DMS53 treated with DMSO at 0.1 percent for 48 hours (cell line): ENCODE results near the gene RPS17.

Source experiments
- DNase-seq: peaks from one replicate; lab custom pipeline; 2025; ENCODE audit not compliant: unreplicated experiment; lab: John Stamatoyannopoulos, UW

The RPS17 gene

DNA sequence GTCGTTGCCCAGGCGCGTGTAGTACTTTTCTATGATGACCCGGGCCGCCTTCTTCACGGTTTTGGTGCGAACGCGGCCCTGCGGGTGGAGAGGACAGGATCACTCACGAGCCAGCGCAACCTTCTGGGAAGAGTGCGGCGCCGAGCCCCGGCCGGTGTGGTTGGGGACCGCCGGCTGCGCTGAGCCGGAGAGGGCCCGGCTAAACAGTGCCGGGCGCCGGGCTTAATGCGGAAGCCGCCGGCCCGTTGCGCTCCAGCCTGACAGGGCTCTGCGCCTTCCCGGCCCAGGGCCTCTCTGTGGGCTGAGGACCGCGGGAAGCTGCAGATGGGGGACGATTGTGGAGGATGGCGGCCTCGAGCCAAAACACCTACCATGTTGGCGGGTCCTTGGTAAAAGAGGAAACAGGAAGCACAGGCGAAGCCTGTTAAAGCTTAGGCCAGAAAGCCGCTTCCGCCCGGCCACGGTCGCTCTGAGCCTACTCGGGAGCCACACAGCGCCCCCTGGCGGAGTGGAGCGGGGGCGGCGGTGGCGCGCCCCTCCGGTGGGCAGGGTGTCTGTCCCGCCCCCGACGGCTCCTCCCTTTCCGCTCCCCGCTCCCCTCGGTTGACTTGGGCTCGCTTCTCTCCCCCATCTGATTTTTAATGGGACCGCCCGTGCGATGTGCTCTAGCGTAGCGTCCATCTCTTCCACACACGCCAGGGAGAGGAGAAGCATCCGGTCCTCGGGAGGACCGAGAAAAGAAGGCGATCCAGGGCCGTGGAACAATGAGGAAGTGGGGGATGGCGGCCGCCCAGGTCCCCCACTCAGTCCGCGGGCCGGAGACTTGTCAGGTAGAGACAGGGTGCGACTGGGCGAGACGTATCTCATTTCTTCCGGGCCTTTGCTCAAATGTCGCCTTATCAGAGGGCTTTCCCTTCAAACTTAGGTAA is at the start of gene RPS17:
Gene RPS17, minus strand, starts transcription at position 403 of the 929 bp plus-strand sequence. Its CDS starts 29 bp downstream, at position 374.
- DNase-seq = no peak

- no peak for DNase-seq
Measured at GRCh38 chr15:82587805-82588204, 47.5 kb upstream of the RPS17 start.

DNA sequence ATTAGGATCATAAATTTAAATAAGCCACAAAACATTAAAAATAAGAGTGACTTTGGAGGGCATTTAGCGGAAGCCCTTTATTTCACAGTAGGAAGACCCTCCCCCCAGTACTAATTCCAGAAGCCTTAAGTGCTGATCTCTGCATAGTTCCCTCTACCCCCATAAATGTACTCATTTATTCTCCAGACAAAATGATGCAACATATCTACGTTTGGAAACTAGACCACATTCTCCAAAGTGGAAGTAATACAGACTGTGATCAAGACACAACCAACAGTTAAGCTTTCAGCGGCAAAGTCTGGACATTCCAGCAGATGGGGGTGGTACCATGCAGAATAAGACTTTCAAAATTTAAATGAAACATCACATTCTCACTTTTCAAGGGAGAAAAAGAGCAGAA is 44.8 kb upstream of the RPS17 start:
- no peak for DNase-seq

- no peak for DNase-seq
Measured at GRCh38 chr15:82580713-82581112, 40.5 kb upstream of the RPS17 start.

DNA sequence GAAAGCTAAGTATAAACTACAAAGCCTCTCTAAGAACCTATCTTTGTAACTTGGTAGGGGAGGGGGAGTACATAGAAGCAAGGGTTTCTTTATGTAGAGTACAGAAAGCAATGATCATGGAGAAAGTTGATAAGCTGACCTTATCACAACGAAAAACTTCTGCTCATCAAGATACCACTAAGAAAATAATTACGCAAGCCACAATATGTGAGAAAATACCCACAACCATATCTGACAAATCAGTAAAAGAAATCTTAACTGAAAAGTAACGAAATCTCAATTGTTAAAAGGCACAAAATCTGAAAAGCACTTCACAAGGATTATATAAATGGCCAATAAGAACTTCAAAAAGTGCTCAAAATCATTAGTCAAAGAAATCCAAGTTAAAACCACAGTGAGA is 35.1 kb upstream of the RPS17 start:
- DNase-seq = no peak

DNA sequence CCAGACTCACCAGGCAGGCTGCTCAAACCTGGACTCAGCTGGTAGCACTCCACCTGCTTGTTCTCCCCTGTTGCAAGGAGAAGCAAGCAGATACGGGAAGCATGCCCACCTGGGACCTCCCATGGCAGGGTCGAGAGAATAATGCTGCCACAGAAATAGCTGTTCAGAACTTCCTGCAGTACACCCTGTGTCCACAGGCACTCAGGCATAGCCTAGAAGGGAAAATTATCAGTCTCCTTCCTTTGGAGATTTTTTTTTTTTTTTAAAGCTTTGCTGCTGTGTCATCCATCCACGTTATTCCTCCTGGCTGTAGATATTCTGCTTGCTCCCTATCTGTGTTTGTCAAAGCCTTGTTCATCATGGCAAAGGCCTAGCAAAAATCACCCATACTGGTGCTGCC is 32.7 kb upstream of the RPS17 start:
- DNase-seq = no peak

GRCh38 chr15:82572311-82572710 is 32.1 kb upstream of the RPS17 start:
- DNase-seq = no peak

DNA sequence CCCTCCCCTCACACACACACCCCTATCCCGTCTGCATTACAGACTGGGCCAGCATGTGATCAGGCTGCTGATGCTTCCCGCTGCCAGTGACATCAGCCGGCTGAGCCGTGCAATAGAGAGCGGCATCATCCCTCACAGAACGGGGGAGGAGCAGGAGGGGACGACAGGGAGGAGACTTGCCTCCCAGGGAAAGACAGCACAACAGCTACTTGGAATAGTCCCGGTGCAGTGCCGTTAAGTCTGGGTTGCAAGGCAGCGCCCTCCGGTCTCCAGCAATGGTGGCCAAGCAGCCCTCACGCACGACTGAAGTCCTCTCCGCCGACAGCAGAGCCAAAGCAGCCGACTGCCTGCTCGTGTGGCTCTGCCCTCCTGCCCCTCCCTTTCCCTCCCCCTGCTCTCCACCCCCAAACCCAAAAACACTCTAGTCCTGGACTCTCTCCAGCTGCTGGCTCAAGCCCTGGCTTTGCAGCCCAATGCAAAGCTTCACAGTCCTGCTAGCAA is 31.5 kb upstream of the RPS17 start:
- DNase-seq = no peak

GRCh38 chr15:82570721-82571508 is 30.7 kb upstream of the RPS17 start:
- no peak for DNase-seq

- no peak for DNase-seq
Measured at GRCh38 chr15:82569834-82570233, 29.6 kb upstream of the RPS17 start.

GRCh38 chr15:82568986-82569385 is 28.7 kb upstream of the RPS17 start:
- no peak for DNase-seq

DNA sequence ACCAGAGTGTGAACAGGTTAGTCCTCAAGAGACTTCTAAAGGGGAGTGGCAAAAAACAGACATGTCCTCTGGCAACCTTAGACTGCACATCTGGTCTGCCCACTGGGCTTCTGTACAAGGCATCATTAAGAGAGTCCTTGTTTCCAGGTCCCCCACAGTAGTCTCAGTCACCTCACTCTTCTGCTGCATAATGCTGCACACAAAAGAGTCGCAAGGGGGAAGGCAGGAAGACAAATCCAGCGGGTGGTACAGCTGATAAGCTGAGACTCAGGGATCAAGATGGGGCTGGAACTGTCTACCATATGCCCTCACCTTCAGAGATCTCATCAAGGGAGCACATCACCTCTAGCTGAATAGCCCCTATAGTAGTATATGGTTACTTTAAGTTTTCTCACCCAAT is 27.4 kb upstream of the RPS17 start:
- no peak for DNase-seq

- no peak for DNase-seq
Measured at GRCh38 chr15:82566690-82567089, 26.4 kb upstream of the RPS17 start.

GRCh38 chr15:82558502-82558901 is 18.2 kb upstream of the RPS17 start:
- DNase-seq = no peak

- no peak for DNase-seq
Measured at GRCh38 chr15:82556315-82557035, 16.2 kb upstream of the RPS17 start.

DNA sequence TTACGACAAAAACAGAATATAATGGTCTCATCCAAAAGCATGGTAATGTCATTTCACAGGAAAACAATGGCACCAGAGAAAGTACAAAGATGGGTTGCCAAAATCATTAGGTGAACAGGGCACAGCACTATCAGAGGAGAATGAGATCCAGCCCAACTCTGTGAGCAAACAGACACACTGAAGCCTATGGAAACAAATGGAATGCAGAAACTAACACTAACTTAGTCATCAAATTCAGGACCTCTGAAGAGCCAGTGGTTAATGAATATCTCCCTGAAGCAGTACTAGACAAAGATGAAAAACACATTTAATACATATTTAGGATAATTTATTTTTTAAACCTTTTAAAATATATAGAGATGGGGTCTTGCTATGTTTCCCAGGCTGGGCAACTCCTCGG is 14.6 kb upstream of the RPS17 start:
- DNase-seq = no peak

GRCh38 chr15:82554351-82554750 is 14.1 kb upstream of the RPS17 start:
- DNase-seq = no peak

DNA sequence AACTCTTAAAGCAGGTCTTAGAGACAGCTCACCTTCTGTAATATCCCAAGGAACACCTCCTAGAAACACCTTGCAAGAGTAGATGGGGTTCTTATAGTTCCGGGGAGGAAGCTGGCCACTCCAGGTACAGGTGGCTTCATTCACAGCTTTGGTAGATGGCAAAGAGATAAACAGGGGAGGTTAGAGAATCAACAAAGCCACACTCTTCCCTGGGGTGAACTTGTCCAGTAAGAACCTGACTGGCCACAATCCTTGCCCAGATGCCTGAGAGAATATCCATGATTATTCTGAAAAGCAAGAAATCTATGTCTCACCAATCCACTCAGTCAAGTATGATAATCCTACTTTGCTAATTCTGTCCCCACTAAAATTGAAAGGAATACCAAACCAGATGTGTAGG is 13.6 kb upstream of the RPS17 start:
- DNase-seq = no peak

DNA sequence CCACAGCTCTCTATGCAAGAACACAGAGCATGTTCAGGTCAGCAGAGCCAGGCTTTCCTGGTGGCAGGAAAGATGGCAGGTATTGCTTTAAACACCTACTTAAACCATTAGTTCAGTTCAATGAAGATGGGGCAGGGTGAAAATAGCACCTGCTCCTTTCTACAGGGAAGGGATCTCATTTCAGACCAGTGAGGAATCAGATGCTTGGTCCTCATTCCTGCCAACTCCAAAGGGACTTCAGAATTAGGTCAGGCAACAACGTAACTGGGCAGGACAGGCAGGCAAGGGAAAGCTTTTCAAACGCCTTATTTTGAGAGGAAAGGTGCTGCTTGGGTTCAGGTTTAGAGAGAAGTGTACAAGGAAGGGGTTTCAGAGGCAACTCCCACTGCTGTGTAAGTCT is 12.6 kb upstream of the RPS17 start:
- DNase-seq = no peak

GRCh38 chr15:82551646-82552247 is 11.5 kb upstream of the RPS17 start:
- DNase-seq = no peak

DNA sequence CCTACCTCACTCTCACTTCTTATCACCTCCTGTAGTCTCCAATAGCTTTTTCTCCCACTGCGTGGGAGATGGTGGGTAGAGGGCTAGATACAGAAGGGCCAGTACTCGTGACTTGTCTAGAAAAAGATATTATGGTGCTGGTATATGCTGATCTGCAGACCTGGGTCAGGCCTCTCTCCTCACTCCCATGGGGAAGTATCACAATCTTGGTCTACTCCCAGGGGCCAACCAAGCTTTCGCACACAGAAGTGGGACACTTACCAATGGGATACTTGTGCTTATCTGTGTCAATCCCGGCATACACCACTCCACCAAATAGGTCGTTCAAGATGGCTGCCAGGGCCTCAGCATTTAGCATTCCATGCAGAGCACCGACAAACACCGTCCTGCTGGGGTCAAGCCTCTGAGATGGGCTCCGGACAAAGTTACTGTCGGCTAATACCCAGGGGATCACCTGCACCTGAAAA is 9.0 kb upstream of the RPS17 start:
- DNase-seq = no peak
